Measurements from ENCODE around the gene NOL8. TPM values are rescaled to one million over a fixed set of nuclear protein-coding genes. Genes with fewer than 3 reads are reported as not detected.
A peak's percentile ranks its signal among the peaks of the same experiment; 100 is the strongest.

Gene NOL8
- total RNA-seq, 1 experiment from 2014 or later: 48.4 TPM

GRCh38 chr9:92328225-92328624 lies 3.1 kb upstream of the NOL8 start:
- H3K4ac ChIP-seq (ENCODE audit: low read depth, low read length): no peak overlapping the region
- no peak overlapping the region for H2BK15ac ChIP-seq (ENCODE audit: low read depth, low read length)
- no peak overlapping the region for H4K8ac ChIP-seq (replicated peaks; ENCODE audit: insufficient read length, low read depth, low read length)
- no peaks in the 10 kb centered on the region; a peak in 1 of 5 replicates for H3K9me3 Mint-ChIP-seq
- peaks cover 0 to 2% (median 1%) of the 10 kb centered on the region in 3 experiments; a peak in 5 of 7 replicates for H3K36me3 Mint-ChIP-seq (ENCODE audit: insufficient read depth in 1 of 3, low read depth in 3 of 3)
- H2AFZ ChIP-seq (ENCODE audit: low read length): no peak overlapping the region
- WGBS (ENCODE audit: extremely low coverage, insufficient read length, low lambda C conversion rate): no CpG with 5 or more reads among the region's 2 CpGs
- no peak overlapping the region for H2BK120ac ChIP-seq (ENCODE audit: low read depth, low read length, poor library complexity, severe bottlenecking)
- H3T11ph ChIP-seq (ENCODE audit: low read length): no peak overlapping the region
- H3K27me3 ChIP-seq (ENCODE audit: insufficient read depth, low read length): no peaks in the 10 kb centered on the region
- H3K27me3 Mint-ChIP-seq (ENCODE audit: low read depth): no peaks in the 10 kb centered on the region; the same call in 1 of the 2 replicates
- H3K27ac Mint-ChIP-seq: no peak overlapping the region
- H3K4me1 Mint-ChIP-seq: peaks cover 19 to 21% of the 10 kb centered on the region in 2 experiments
- no peak overlapping the region for H3K23ac ChIP-seq (ENCODE audit: insufficient read length, low read depth, low read length)
- peaks cover 6% of the 10 kb centered on the region; the same call in 1 of the 2 replicates for H3K79me2 ChIP-seq (ENCODE audit: insufficient read depth, low read length)
- H3K14ac ChIP-seq (ENCODE audit: insufficient read depth, low read length): no peak overlapping the region
- H3K27ac ChIP-seq (ENCODE audit: insufficient read length, low read depth, low read length): no peak overlapping the region
- no peaks in the 10 kb centered on the region for H3K4me1 ChIP-seq (ENCODE audit: insufficient read depth, low read length)
- H4K20me1 ChIP-seq (ENCODE audit: control insufficient read depth, insufficient read depth, insufficient read length): no peaks in the 10 kb centered on the region
- no peaks in the 10 kb centered on the region for H3K23me2 ChIP-seq (ENCODE audit: insufficient read length, low read depth, low read length, poor library complexity, severe bottlenecking)
- H2BK12ac ChIP-seq (ENCODE audit: insufficient read length, low read depth, low read length): no peak overlapping the region
- H2BK5ac ChIP-seq (ENCODE audit: insufficient read length, low read length): no peak overlapping the region
- no peak for DNase-seq
- H3K4me2 ChIP-seq (ENCODE audit: insufficient read depth, insufficient read length, low read length): no peak overlapping the region
- TF ChIP-seq CTCF (conservative IDR thresholded peaks at IDR 0.05): peak; percentile 35; the same call in 2 of the 3 replicates
- H4K5ac ChIP-seq (ENCODE audit: insufficient read length, low read depth, low read length): no peak overlapping the region
- H3K9ac ChIP-seq (ENCODE audit: extremely low read depth, insufficient read length, low read length): no peak overlapping the region
- no peak overlapping the region for H4K91ac ChIP-seq (ENCODE audit: insufficient read length, low read depth, low read length)
- no peak overlapping the region for H2BK20ac ChIP-seq (ENCODE audit: low read depth, low read length, poor library complexity, severe bottlenecking)
- H2AK5ac ChIP-seq (ENCODE audit: insufficient read length, low read length): no peak overlapping the region
- H3K56ac ChIP-seq (ENCODE audit: insufficient read length, low read depth, low read length): no peak overlapping the region
- H3K79me1 ChIP-seq (ENCODE audit: insufficient read depth, low read depth, low read length, poor library complexity, severe bottlenecking): no peaks in the 10 kb centered on the region
- H3K18ac ChIP-seq (ENCODE audit: insufficient read length, low read depth, low read length): no peak overlapping the region
- H3K4me3 Mint-ChIP-seq: no peak overlapping the region
- H3K9me3 ChIP-seq (ENCODE audit: control insufficient read depth, low read depth, low read length): no peaks in the 10 kb centered on the region

Measured in H9 (cell line).